GM19351 (cell line): ENCODE results near the gene C12orf76.
"Not testable (repeated sequence)": the region's sequence is repeated elsewhere in the genome, so short reads cannot be mapped to it uniquely, and the experiment has no call there.

Experiments used
- ATAC-seq: cut with Tn5 transposase; IDR thresholded peaks from one replicate; pipeline ENCODE4 v1.9.1; 2021; ENCODE audit warnings: mild to moderate bottlenecking, moderate library complexity; ENCODE audit not compliant: unreplicated experiment

C12orf76 gene, protein sequence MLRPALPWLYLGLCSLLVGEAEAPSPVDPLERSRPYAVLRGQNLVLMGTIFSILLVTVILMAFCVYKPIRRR

DNA sequence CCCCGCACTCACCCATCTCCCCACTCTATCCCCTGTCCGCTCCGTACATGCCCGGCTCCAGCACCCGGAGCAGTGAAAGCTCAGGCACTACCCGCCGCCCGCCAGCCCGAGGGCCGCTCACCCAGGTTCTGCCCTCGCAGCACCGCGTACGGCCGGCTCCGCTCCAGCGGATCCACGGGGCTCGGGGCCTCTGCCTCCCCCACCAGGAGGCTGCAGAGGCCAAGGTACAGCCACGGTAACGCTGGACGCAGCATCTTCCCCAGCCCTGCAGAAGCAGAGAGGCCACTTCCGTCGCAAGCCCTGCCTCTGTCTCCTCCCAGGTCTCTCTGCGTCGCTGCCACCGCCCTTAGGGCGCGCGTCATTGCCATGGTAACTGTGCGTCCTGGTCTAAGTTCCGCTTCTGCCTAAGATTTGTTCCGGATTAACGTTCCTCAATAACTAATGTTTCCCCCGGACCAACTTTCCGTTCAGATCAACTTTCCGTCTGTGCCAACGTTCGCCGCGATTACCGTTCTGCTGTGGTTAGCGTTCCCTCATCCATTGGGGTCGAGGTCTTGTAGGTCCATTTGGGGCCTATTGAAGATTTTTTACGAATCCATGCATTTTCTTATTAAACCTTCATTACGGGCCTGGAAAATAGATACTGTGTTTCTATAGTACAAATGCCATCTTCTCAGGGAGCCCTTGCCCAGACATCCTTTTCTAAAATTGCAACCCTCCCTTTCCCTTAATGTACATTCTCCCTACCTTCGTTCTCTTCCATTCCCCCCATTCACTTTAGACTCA is at the start of gene C12orf76:
Gene C12orf76 (minus strand): TSS at position 281 of the 786 bp plus-strand sequence. CDS start 27 bp downstream, at position 254.
- peak; percentile 98 for ATAC-seq

GRCh38 chr12:110093631-110094311 is 45.4 kb upstream of the C12orf76 start:
- ATAC-seq: no peak

GRCh38 chr12:110091136-110091711 is 42.9 kb upstream of the C12orf76 start:
- ATAC-seq: no peak

GRCh38 chr12:110090266-110091135 is 42.2 kb upstream of the C12orf76 start:
- ATAC-seq: no peak

GRCh38 chr12:110088936-110089335 is 40.6 kb upstream of the C12orf76 start:
- ATAC-seq: no peak

- not testable (repeated sequence) for ATAC-seq
These were observed 39.9 kb upstream of the C12orf76 start for GRCh38 chr12:110088216-110088615.

DNA sequence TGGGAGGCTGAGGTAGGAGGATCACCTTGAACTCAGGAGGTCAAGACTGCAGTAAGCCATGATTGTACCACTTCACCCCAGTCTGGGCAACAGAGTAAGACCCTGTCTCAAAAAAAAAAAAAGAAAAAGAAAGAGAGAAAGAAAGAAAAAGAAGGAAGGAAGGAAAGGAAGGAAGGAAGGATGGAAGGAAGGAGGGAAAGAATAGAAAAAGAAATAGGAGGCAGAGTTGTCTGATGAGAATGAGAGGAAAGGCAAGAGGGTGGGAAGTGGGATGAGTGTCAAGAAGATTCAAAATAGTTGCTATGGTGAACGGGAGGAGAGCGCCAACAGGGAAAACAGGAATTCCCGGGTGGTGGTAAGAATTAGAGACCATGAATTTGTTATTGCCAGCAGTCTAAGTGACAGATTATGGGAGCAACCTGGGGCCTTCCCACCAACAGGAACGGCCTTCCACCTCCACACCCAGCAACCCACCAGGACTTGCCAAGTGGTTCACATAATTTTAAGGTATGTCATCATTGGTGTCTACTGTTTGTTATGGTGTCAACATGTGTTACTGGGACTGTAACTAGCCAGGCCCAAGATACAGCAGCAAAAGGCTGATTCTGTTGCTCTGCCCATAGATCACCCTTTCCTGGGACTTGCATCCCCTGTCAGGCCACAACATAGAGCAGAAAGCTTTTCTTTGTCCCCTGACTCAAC is 36.1 kb upstream of the C12orf76 start:
- no peak for ATAC-seq

GRCh38 chr12:110080410-110080809 is 32.1 kb upstream of the C12orf76 start:
- no peak for ATAC-seq

DNA sequence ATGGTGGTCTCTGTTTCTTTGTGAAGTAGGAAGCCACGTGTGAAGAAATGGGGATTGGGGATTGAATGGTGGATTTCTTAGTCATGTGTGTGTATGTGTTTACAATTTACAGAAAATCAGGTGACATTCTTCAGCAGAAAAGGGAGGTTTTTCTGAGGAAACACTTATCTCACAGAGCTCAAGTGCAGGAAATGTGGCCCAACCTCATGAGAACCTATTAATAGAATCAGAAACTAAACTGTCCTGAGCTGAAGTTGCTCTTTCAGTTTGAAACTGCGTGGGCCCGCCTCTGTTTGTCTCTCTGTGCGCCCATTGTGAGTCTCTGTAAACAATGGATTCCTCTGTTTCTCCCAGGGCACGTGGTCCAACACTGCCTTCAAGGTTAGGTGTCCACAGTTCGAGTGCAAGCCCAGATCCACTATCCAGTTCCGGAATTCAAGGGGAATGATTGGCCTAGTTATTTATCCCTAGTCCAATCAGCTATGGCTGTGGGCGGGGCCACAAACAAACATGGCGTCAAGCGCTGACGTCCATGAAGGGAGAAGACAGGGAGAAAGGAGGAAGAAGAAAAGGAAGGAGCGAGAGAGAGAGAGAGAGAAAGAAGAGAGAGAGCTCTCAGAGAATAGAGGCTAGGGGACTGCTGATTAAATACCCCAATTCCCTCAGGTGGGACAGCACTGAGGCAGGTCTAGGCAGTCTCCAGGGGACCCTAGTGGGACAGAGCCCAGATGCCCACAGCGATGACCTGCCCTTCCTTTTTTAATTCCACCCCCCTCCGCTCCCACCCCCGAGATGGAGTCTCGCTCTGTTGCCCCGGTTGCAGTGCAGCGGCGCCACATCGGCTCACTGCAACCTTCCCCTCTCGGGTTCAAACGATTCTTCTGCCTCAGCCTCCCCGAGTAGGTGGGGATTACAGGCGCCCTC is 31.4 kb upstream of the C12orf76 start:
- peak; percentile 86 for ATAC-seq

- ATAC-seq: no peak
These were observed 29.5 kb upstream of the C12orf76 start for GRCh38 chr12:110077800-110078199.

GRCh38 chr12:110075880-110076279 is 27.6 kb upstream of the C12orf76 start:
- ATAC-seq: no peak

DNA sequence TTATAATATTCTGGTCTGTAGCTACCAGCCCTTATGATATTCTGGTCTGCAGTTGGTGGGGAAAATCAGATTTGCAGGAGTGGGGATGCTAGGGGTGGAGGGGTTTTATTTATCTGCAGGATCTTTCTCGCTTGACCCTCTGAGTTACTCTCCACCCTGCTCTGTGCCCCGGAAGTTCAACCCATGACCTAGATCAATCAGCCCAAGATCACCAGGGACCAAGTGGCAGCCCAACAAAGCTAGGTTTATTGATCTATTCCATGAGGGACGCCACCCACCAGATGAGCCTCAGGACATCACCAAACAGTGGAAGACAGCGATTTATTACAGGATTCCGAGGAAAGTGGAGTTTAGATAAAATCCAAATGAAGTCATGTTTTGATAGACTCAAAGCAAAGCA is 25.8 kb upstream of the C12orf76 start:
- no peak for ATAC-seq

DNA sequence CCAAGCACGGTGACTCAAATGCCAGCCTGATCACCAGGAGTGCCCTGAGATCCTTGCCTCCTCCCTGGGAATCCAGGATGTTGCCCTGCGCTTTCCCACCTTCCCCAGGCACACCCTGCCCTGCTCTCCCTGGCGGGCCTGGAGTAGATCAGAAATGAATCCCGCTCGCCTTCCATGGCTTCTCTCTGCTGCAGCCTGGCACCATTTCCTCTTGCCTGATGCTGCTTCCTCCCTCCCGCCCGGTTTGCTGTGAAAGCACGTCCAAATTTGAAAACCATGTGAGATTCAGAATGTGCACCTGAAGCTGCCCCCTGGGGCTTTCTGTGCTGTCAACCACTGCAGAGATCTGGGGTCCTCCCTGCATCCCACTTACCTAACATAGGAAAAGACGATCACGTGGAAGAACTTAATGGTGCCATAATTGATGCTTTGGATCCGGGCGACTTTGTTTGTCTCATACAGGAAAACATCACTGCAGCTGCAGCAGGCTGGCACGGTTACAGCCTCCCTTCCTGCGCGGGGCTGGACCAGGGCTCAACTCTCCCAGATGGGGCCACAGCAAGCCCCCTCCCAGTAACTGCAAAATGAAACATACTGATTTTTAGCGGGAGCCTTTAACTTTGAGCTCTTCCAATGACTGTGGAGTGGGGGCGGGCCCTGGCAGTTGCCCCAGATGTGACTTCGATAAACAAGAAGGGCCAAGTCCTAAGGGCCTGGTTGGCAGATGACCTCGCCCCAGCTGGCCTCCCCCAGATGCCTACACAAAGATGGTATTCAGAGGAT is 24.9 kb upstream of the C12orf76 start:
- ATAC-seq: no peak

GRCh38 chr12:110072636-110073035 is 24.3 kb upstream of the C12orf76 start:
- not testable (repeated sequence) for ATAC-seq

DNA sequence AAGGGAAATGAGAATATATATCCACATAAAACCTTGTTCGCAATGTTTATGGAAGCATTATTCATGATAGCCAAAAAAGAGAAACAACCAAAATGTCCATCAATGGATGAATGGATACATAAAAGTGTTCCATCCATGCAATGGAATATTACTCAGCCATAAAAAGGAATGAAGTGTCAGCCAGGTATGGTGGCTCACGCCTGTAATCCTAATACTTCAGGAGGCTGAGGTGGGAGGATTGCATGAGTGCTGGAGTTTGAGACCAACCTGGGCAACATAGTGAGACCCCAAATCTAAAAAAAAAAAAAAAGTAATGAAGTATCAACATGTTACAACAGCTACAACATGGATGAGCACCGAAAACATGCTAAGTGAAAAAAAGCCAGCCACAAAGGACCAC is 23.6 kb upstream of the C12orf76 start:
- no peak for ATAC-seq

- ATAC-seq: no peak
These were observed 23.2 kb upstream of the C12orf76 start for GRCh38 chr12:110071504-110071903.

GRCh38 chr12:110068654-110069053 is 20.3 kb upstream of the C12orf76 start:
- ATAC-seq: no peak

DNA sequence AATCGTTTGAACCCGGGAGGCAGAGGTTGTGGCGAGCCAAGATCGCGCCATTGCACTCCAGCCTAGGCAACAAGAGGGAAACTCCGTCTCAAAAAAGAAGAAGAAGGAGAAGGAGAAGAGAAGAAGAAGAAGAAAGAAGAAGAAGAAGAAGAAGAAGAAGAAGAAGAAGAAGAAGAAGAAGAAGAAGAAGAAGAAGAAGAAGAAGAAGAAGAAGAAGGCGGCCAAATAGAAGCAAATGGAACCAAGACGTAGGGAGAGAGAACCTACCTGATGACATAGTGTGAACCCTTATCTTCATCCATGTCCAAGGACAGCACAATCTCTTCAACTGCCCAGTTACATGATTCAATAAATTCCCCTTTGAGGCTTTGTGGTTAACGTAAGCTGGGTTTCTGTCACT is 19.8 kb upstream of the C12orf76 start:
- not testable (repeated sequence) for ATAC-seq
